HG02970 (cell line): ENCODE results near the gene SAPCD2.
"Not testable (repeated sequence)": the region's sequence is repeated elsewhere in the genome, so short reads cannot be mapped to it uniquely, and the experiment has no call there.

Experiments
- ATAC-seq: cut with Tn5 transposase; IDR thresholded peaks from one replicate; pipeline ENCODE4 v1.9.1; 2021; ENCODE audit warnings: mild to moderate bottlenecking, moderate library complexity, moderate number of reproducible peaks; ENCODE audit not compliant: unreplicated experiment, low FRiP score

SAPCD2 gene

DNA sequence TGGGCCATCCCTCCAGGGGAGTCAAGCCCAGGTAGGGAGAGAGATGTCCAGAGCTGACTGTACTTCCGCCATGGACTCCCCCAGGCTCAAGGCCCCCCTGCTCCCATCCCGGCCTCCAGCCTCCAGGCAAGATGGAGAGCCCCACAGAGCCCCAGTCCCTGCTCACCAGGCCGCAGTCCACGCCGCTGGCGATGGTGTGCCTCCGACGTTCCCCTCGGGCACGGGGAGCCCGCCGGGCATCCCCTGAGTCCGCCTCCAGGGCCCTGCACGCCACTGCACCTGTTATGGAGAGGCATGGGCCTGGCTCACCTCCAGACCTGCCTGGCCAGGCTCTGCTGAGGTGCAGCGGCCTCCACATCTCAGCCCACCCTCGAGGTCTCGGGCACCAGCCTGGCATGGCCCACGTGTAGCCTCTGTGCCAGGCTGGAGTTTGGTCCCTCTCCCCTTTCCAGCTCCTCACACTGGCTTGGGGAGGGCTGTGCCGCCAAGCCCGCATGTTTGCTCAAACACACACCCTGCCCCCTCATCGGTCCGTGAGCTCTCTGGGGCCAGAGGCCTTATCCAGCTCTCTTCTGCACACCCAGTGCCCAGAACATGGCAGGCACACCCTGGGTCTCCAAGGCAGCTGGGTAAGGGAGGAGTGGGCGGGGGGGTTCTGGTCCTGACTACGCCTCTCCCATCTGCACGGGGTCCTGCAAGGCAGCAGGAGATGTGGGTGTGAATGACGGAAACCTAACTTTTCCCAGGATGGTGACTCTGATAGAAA lies 4.1 kb downstream of the SAPCD2 start:
- ATAC-seq, result no peak

DNA sequence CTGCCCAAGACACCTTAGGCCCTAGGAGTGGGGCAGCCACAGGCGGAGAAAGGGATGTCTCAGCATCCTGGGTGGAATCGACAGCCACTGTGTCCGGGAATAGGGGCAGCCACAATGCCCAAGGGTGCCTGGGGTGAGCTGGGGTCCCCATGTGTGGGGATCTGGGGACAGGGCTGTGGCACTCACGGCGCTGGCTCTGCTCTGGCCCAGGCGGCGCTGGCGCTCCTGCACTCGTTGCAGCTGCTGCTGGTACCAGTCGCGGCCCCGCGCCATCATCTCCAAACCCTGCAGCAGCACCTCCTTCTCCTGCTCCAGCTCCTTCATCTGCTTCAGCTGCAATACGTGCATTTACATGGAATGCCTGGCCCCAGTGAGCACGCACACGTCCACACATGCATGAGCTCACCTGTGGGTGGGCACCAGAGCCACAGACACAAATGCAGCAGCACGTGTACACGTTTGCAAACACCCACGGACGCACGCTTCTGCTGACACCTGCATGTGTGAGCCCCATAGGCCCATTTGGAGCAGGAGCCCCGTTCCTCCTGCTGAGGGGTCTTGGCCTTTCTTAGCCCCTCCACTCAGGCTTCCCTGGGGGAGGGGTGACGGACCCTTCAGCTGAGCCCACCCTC lies 4.9 kb downstream of the SAPCD2 start:
- ATAC-seq, result no peak

DNA sequence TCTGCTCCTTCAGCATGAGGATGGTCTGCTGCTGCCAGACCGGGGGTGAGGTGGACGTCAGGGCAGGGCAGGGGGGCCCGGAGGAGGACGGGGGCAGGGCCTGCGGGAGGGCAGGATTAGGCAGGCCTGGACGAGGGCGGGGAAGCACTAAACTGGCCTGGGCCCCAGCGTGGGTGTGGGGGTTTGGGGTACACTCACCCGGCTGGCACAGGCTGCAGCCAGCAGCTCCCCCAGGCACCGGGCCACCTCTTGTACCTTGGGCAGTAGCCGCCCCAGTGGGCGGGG lies 5.5 kb downstream of the SAPCD2 start:
- no peak for ATAC-seq

DNA sequence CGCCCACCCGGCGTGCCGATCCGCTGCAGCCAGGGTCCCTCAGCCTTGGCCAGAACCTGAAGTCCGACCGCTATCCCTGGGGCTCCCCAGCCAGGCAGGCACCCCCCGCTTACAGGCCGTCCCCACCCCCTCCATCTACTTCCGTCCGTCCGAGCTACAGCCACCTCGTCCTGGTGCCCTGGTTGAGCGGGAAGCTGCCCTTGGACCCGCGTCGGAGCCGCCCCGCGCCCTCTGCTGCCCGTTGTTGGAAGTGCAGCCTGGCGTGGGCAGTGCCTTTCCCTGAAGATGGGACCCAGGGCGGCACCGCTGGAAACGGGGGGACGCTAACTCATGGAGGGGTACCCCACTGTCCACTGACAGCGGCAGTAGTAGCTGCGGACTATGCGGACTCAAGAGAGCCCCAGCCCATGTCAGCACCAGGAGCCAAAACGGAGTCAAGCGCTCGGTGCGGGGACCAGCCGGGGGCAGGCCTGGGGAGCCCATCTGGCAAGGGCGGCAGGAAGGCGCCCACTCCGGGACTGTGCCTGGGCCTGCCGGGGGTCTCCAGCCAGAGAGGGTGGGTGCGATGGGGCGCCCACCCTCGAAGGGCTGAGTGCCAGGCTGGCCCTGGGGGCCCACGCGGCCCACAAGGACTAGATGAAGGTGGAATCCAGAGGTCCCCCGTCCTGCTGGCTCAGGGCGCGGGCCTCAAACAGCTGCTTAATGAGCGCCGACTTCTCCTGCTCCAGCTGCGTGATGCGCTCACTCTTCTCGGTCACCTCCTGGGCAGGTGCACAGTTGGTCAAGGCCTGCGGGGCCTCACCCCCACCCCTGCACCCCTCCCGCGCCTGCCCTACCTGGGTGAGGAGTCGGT lies 6.1 kb downstream of the SAPCD2 start:
- ATAC-seq, result no peak

DNA sequence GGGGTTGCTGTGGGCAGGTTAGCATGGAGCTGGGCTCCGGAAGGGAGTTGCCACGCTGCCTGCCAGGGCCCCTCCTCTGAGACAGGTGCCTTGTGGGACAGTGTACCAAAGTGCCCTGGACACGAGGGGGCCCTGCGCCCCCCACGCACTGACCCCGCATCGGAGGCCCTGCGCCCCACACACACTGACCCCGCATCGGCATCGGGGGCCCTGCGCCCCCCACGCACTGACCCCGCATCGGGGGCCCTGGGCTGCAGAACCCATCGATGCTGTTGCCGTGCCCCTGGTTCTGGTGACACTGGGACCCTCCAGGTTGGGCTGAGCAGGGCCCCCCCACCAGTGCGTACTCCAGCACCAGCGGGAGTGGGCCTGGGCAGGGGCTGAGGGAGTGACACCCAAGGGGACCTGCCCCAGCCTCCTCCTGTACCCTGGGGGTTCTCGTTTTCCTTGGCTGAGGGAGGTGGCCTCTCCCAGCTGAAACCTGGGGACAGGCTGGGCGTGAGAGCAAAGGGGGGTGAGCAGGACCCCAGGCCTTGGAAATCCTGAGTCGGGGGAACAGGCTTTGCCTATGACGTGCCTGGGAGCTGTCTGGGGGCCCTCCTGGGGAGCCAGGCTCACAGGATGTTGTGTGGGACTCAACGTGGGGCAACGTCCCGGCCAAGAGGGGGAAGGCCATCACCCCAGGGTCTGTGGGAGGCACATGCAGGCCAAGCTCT lies 6.9 kb downstream of the SAPCD2 start:
- ATAC-seq, result no peak

DNA sequence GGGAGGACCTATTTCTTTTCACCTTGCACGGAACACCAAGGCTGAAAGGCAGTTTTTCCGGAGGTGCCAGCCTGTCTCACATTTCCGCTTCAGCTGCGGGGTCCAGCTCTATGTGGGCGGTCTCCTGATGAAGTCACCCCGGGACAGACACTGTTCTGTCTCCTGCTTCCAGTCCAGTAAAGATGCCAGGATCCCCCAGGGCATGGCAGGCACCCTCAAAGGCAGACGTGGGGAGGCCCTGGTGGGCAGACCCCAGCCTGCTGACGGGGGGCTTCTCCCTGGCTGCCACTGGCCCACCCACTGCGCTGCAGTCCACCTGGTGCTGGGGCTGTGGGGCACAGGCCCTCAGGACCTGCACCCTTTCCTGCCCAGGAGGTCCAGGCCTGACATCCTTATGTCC lies 7.6 kb downstream of the SAPCD2 start:
- ATAC-seq, result not testable (repeated sequence)

DNA sequence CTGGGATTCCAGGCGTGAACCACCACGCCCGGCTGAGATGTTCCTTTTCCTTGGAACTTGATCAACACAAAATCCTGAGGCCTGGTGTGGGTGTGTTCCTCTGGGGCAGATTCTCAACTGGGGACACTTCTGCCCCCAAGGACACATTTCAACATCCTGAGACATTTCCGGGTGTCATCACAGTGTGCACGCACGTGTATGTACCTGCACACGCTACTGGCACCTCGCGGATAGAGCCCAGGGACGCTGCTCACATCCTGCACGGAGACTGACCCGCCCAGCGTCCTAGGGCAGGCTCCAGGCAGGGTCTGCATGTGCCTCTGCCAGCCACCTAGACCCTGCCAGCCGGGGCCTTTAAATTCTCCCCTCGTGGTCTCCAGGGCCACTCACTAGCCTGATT lies 8.0 kb downstream of the SAPCD2 start:
- ATAC-seq, result no peak

DNA sequence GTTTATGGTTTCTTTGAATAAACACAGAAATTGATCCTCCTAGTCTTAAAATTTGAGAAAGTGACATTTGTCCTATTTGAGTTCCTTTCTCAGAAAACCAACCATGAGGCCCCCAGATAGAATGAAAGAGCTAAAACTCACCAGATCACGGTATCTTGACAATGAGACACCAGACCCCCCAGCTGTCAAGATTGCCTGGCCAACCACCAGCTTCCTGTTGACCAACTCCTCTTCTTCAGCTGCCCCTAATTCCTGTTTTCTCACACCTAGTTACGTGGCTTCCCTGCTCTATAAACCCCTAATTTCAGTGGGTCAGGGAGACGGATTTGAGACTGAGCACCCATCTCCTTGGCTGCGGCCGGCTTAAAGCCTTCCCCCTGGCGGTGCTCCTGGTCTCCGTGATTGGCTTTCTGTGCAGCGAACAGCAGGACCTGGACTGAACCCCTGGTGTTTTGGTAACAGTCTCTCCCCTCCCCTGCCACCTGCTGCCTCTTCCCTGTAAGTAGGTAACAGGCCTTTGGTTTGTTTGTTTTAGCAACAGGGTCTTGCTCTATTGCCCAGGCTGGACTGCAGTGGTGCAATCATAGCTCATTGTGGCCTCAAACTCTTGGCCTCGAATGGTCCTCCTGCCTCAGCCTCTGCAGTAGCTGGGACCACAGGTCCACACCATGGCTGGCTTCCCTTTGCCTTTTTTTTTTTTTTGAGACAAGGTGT lies 11.7 kb downstream of the SAPCD2 start:
- no peak for ATAC-seq

DNA sequence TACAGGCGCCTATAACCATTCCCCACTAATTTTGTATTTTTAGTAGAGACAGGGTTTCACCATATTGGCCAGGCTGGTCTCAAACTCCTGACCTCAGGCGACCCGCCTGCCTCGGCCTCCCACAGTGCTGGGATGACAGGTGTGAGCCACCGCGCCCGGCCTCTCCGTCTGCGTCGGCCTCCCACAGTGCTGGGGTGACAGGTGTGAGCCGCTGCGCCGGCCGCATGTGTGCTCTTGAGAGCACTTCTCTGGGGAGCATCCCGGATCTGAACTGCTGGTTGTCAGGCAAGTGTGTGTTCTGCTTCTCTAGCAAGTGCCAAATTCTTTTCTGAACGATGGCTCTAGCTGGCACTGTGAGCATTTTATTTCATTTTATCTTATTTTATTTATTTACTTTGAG lies 12.8 kb downstream of the SAPCD2 start:
- no peak for ATAC-seq

DNA sequence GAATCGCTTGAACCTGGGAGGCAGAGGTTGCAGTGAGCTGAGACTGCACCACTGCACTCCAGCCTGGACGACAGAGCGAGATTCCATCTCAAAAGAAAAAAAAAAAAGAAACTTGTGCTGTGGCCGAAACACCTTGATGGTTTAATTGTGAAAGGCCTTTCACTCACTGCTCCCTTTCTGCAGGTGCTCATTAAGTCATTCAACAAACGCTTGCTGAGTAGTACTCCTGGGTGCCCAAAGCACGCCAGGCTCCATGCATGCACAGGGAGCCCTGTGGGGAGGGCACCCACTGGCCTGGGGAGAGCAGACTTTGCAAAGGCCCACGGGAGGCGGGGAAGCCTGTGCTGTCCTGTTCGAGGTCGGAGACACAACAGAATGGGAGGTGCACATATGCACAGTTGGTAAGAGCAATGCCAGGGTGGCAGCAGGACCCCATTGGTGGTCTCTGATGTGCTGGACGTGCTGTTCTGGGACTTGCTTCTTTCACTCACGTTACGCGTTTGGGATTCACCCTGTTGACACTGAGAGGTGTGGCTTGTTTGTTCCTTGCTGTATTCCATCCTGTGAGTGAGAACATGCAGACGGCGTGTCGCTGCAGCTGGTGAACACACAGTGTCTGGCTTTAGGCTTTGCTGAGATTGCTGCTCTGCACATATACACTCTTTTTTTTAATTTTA lies 13.5 kb downstream of the SAPCD2 start:
- no peak for ATAC-seq

DNA sequence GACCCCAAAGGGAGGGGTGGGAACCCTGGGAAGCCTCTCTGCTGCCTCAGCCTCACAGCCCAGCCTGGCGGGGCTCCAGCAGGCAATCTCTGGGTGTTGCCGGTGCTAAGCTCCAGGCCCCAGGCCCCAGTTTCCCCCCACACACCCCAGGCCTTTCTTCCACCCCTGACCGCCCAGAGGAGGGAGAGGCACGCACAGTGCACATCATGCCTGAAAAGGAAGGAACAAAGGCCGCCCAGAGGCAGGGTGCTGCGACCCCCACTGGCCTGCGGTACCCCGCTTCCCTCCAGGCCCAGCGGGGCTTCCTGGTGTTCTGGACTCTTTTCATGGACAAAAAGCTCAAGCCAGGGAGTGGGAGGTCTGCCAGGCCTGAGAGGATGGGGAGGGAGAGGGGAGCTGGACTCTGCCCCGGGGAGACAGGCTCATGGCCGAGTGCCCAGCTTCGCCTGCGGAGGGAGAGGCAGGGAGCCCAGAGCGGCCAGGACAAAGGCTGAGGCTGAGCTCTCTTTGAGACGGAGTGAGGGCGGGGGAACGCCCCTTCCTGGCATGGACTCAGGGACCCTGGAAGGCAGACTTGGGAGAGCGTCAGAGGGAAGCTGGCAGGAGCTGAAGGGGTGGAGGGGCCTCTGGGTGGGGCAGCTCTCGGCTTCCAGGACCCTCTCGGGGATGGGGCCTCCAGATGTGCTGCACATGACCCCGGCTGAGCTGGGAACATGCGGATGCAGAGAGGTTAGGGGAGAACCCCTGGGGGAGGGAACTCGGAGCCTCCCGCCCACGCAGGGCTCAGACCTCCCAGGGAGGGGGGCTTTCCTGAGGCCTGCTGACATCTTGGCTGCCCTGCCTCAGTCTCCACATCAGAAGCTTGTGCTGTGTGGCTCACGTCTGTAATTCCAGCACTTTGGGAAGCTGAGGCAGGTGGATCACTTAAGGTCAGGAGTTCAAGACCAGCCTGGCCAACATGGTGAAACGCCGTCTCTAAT lies 14.7 kb downstream of the SAPCD2 start:
- no peak for ATAC-seq

DNA sequence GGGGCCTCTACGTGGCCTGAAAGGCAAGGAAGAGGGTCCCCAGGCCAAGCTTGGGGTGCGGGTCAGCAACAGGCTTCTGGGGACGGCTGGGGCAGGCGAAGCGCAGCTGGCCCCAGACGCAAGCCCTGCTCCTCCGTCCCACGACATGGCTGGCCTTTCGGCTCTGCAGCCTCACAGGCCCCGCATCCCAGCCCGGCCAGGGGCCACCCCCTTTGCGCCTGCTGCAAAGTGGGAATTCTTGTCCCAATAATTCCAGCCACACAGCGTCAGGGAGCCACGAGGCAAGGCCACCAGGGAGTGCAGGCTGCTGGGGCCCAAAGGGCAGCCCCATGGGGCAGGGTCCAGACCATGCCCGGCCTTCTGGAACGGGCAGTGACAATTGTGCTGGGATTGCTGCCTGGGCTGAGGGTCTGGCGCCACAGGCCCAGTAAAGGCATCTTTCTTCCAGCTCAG lies 15.4 kb downstream of the SAPCD2 start:
- no peak for ATAC-seq

DNA sequence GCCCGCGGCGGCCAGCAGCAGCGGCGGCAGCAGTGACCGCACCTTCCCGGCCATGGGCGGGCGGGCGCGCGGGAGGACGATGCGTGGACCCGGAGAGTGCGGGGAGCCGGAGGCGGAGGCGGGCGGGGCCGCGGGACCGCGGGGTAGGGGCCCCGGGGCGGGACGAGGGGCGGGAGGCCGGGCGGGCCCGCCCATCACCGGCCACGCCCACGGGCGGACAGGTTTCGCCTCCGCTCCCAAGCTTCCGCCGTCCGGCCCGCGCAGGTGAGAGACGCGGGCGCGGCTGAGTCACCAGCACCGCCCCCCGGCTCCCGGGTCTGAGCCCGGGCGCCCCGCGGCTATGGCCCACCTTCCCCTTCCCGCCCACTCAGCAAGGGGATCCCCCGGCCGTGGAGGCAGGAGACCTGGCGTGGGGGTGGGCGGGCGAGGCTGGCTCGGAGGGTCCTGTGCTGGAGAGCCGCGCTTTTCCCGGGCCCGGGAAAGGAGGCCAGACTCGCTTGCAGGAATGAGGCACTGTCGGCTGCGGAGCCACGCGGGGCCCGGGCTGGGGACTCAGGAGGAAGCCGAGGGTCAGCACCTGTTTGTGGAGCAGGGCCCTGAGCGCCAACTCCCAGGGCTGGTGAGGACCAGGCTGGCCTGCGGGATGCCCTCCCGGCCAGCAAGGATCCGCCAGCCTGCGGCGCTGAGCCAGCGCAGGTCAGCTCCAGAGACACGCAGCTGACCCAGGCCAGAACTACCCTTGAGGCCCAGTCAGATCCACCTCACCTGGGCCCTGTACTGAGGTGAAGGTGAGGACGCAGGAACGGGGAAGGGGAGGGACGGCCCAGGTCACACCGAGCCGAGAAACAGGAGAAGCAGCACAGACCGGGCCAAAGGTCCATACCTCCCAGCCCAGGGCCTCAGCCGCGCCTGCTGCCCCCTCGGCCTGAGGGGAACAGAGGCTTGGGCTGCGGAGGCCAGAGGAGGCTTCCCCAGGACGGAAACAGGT lies 16.1 kb downstream of the SAPCD2 start, which contains the start of gene ENTPD2:
Gene ENTPD2, minus strand, starts transcription at position 118 of the 988 bp plus-strand sequence. Its CDS starts 64 bp downstream, at position 54.
- ATAC-seq, result no peak

DNA sequence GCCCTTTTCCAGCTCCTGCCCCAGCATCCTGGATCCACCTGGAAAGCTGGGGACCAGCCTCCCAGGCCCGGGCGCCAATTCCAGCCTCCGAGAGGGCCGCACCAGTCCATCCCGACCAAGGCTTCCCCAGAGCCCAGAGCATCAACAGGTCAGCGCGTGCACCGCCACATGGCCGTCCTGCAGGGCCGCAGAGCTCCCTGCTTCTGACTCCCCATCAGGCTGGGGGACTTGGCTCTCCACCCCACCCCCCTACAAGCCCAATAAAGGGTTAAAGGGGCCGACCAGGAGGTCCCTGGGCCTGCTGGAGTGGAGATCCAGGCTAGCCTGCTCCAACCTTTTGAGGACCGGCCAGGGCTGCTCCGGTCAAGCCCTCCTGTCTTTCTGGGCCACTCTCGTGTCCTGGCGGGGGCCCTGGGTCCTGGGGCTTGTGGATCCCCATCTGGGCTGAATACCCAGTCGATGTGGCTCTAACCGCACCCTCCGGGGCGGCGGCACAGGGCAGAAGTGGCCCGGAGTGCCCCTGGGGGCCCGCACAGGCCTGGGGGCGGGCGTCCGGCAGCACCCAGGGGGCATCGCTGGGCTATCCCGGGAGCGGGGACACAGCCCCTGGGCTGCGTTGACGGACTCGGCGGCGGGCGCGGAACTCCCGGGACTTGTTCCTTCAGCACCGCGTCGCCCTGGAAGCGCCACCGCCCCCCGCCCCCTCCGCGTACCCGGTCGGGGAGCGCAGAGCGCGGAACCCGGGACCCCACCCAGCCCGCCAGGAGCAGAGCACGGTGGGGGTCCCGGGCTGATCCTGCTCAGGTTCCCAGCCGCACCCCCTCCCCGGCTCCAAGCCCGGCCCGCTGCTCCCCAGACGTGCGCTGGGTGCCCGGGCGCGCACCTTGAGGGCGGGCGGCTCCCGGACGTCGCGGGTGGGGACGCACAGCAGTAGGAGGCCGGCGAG lies 17.1 kb downstream of the SAPCD2 start:
- no peak for ATAC-seq

DNA sequence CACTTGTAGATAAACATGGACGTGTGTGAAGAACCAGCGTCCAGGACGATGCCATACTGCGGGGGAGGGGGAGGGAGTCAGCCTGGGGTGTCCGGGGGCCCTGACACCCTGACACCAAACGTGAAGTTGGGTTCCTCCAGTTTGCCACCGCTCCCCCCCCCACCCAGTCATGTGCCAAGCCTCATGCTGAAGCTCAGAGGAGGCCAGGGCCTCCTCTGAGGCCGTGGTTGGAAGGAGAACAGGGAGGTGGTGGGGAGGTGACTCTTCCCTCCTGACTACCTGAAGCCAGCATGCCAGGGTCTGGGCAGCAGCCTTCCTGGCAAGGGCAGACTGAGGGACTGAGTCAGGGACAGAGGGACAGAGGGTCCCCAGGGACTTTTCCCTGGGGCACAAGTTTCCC lies 18.1 kb downstream of the SAPCD2 start:
- no peak for ATAC-seq

DNA sequence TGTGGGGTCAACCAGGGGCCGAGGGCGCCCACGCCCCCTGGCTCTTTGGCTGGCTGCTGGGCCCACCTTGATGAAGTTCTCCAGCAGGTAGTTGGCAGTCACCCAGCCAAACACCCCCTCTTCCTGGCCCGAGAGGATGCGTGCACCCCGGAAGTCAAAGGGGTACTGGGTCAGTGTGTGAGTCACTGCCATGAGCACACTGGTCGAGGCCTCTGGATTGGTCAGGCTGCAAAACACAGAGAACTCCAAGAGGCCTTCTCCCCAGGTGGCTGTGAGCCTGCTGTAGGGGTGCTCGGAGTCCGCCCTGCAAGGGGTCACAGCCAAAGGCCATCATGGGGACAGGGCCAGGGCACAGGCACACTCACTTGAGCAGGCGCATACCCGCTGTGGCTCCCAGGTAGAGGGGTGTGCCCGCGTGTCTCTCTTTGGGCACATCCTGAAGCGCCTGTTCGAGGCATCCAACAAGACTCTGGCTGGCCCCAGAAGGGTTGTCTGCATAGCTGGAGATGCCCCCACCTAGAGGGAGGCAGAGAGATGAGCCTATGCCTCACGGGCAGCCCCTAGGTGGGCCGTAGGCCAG lies 19.1 kb downstream of the SAPCD2 start:
- ATAC-seq, result no peak
